DMS53 treated with DMSO at 0.1 percent for 48 hours (cell line): ENCODE measurements around the gene MRAP.

Experiments used
- DNase-seq: peaks from one replicate; lab custom pipeline; 2025; ENCODE audit not compliant: unreplicated experiment; lab: John Stamatoyannopoulos, UW

MRAP gene

DNA sequence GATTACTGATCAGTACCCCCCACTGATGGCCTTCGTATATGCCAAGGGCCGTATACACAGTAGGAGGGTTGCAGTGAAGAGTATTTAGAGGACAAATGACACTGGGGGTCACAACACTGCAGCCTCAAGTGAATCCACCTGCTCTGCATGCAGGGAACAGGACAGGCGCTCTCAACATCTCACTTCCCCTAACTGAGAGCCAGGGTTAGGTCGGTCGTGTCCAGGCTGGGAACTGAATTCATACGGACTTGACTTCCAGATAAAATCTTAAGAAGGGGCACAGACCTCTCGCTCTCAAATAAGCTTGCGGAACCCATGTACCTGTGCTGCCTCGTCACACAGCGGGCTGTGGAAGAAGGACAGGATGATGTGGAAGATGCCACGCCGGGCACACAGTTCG, 22.8 kb downstream of the MRAP start:
- no peak for DNase-seq

- DNase-seq, result no peak
Measured at GRCh38 chr21:32322103-32322502, 23.4 kb downstream of the MRAP start.

DNA sequence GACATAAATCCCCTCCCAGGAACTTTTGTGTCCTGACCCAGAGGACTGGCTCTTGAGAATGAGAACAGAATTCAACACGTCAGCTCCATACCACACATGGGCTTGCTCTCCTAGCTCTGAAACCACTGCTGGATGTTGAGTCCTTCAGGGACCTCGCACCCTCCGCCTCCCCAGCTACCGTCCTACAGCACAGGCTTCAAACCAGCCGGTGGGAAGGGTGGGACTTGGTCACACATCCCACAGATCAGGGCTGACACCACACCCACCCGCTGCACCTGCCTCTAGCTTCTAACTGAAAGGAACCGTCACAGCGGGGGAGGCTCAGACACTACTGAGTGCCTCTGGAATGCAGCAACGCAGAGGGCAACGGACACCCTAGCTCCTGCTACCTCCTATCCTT, 24.0 kb downstream of the MRAP start:
- DNase-seq, result no peak

- DNase-seq, result no peak
Measured at GRCh38 chr21:32325706-32326105, 27.1 kb downstream of the MRAP start.

GRCh38 chr21:32328595-32328994, 29.9 kb downstream of the MRAP start:
- DNase-seq, result no peak

- no peak for DNase-seq
Measured at GRCh38 chr21:32329331-32329730, 30.7 kb downstream of the MRAP start.

GRCh38 chr21:32329776-32330175, 31.1 kb downstream of the MRAP start:
- no peak for DNase-seq

GRCh38 chr21:32330784-32331311, 32.2 kb downstream of the MRAP start:
- DNase-seq, result no peak

DNA sequence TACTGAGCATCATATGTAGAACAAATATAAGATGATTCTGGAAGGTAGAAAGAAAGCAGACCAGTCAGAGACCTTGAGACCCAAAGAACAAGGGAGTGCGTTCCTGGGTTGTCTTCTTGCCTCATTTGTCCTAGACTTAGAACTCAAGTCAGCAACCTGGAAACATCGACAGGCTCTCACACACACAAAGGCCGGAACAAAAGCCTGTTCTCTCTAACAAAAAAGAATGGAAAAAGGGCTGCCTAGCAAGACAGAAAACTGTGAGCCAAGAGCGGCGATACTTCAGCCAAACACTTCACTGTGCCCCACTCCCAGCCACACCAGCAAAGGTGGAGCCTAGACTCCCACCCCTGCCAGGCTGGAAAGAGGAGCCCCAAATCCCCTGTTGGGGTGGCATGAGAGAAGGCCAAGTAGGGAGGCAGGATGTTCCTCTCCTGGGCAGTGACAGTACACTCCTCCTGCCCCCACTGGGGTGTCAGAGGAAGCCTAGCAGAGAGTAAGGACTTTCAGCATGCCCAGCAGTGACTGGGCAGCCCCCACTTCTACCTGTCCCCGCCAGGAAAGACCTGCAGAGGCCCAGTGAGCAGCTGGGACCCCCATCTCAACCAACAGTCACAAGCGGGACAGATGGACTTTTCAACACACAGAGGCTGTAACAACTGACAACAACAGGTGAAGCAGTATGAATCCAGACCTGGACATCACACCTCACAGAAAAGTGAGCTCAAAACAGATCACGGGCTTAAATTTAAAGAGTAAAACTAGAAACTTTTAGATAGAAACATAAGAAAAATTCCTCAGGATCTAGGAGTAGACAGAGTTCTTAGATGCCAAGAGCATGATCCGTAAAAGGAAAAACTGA, 33.0 kb downstream of the MRAP start:
- no peak for DNase-seq

DNA sequence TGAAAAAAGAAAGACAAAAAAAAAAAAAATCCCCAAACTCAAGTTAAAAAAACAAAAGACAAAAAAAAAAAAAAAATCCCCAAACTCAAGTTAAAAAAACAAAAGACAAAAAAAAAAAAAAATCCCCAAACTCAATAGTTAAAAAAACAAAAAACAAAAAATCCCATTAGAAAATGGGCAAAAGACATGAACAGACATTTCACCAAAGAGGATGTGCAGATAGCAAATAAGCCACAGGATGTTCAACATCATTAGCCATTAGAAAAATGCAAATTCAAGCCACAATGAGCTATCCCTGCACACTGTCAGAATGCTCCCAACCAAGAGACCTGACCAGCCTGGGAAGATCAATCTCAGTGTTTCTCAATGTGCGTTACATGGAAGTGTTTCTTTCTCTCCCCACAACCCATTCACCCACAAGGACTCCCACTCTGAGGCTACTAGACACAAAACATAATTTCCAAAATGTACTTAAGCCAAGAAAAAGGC, 33.9 kb downstream of the MRAP start:
- DNase-seq, result no peak

DNA sequence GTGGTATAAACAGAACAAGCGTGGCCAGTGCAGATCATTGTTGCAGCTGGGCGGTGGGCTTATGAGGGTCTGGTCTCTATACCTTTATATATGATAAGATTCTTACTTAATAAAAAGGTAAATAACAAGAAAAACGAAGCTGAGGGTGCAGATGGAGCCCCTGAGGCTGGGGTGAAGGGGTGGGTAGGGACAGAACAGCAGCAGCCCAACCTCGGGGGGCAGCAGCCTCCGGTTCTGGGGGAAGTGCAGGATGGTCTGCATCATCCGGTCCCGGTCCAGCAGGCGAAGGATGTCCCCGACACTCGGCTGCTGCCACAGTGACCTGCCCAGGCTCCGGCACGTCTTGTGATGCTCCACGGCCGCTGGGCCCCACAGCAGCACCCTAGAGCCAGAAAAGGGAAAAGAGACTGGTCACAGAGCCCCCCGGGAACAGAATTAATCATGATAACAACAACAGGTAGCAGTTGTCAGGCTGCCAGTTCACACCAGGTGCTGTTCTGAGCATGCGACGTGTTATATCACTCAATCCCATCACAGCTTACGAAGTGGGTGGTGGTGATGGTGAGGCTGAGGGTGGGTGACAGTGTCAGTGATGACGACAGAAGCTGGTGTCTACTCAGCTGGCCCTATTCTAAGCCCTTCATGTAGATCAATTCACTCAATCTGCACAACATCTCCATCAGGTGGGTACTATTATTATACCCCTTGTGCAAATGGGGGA, 35.5 kb downstream of the MRAP start:
- no peak for DNase-seq

DNA sequence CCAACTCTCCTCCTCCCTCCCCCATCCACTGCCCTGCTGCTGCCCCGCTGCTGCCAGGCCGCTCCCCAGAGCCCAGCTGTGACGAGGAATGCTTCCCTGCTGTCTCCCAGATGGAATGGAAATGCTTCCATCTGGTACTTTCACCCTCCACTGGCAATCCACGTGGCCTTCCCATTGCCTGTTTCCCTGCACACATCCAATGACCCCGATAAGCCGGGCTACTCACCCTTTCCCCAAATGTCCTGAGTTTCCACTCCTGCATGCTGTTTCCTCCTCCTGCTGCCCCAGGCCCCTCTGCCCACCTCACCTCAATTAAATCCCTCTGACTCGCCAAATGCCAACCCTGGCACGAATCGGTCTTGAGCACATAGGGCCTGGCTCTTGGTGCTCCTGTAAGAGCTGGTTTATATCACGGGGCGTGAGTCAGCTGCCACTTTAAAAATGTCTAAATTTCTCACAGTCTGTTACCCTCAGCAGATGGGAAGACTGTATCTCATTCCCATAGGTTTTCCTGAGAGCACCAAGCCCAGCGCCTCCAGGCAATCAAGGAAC, 36.4 kb downstream of the MRAP start:
- DNase-seq, result no peak

DNA sequence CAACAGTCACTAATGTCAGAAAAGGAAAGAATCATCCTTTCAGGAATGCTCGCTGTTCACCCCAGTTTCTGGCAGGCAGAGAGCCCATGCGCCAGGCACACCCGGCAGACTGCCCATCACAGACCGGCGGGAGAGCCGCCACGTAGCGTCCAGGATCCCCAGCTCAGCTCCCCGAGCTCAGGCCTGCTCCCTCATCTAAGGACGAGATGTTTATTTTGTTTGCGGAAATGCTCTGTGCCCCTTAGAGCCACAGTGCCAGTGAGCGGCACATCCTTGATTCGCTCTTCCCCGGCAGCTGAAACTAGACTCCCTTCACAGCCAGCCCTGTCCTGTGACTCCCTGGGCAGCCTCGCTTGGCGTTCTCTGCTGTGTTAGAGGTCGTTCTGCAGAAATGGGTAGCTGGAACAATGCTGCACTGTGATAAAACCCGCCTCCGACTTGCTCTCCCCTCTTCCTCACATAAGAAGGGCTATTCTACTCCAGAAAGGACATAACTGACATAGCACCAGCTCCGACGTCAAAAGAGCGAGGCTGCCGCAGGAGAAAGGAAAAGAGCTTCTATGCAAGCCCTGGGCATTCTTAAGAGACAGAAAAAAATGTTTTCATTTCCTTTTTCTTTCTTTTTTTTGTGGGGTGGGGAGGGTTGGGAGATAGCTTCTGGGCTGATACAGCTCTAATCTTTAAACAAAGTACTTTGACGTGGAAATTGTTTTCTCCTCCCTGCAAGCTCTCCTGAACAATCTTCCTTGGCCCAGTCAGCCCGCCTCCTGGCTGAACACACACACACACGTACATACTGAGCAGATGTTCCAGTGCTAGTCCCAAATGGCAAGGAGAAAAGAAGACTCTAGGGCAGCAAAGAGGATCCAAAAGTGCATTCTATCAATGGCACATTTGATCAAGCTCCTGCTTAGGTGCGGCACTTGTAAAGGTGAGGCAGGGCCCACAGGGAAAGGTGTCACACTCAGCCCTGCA, 37.2 kb downstream of the MRAP start:
- DNase-seq, result no peak

- no peak for DNase-seq
Measured at GRCh38 chr21:32336711-32337110, 38.1 kb downstream of the MRAP start.

DNA sequence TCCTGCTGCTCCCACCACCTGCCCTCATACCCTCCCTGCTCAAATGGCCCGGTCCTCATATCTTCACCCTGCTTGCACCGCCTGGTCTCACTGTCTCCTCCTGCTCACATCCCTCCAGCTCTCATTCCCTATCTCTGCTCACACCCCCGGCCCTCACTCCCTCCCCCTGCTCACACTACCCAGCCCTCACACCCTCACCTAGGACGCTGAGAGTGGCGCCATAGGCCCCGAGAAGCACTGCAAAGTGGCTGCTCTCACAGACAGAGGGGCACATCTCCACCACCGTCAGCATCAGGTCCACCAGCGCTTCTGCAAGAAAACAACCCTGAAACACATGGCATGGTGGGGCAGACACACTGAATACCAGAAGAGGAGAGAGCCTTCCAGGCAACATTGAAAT, 38.6 kb downstream of the MRAP start:
- DNase-seq, result no peak

DNA sequence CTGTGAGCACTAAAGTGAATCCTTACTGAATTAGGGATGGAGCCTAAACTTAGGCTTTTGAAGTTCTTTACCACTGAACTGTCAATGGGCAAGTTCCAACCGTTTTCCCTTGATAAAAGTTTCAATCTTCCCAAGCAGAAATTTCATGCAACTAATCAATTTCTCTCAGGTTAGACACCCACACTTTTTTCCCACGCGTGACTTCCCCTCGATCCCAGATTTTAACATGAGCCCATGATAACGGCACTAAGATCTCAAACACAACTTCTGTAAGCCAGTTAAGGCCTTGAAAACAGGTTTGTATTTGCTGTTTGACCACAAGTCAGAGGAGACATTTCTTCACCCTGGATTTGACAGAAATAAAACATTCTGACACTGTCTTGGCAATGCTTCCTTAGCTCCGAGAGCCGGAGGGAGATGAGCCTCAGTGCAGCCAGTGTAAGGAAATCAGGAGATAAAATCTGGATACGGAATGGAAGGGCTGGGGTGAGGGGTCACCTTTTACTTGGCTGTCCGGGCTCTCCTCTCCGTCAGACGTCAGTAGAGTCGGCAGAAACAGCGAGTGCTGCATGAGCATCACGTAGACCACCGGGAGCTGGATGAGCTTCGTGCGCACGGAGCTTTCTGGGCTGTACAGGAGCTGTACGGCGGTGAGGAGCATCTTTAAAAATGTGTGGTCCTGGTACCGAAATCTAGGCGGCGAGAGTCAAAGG, 39.7 kb downstream of the MRAP start:
- no peak for DNase-seq

GRCh38 chr21:32340863-32341848, 42.5 kb downstream of the MRAP start:
- DNase-seq, result no peak

- no peak for DNase-seq
Measured at GRCh38 chr21:32346951-32347350, 48.3 kb downstream of the MRAP start.

DNA sequence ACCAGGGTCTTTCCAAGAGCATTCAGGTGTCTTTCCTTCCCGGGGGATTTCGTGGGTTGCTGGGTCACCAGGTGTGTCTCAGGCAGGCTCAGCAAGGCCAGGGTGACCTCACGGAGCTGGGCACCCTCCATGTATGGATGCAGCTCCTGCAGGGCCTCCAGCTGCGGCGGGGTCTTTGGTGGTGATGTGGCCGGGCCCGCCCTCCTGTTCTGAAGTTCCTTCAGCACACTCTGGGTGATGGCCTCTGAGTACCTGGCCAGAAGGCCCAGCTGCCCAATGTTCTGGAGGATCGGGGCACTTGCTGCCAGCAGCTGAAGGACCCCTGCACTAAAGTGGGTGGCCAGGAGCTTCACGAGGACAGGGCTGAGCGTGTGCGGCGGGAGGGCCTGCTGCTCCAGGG, 48.7 kb downstream of the MRAP start:
- DNase-seq, result no peak
